Liver (tissue), 9 donors: ENCODE data around the gene FREM1. TPM values are rescaled to one million over a fixed set of nuclear protein-coding genes. Genes with fewer than 3 reads are reported as not detected.

Experiments
- DNase-seq: peaks from one replicate; pipeline ENCODE4 v3.0.0-alpha.2; 2017; ENCODE audit warnings: low spot score
- H3K27ac ChIP-seq, 2 donors: one replicate each; pipeline ENCODE4 v1.7.0; 2013; ENCODE audit warnings: inconsistent platforms in 2 of 2, low read length in 2 of 2, control low read depth in 1 of 2, low read depth in 1 of 2, mild to moderate bottlenecking in 1 of 2
- H3K27me3 ChIP-seq, 4 donors: one replicate each; pipeline versions ENCODE4 v1.6.1 to v1.7.0; 2013; ENCODE audit warnings: low read length in 3 of 4, inconsistent platforms in 1 of 4, mild to moderate bottlenecking in 1 of 4, moderate library complexity in 1 of 4; ENCODE audit not compliant: control insufficient read depth in 4 of 4, insufficient read depth in 4 of 4
- H3K36me3 ChIP-seq, 4 donors: one replicate each; pipeline versions ENCODE4 v1.6.1 to v1.7.0; 2013; ENCODE audit warnings: low read length in 3 of 4, mild to moderate bottlenecking in 3 of 4, low read depth in 1 of 4, moderate library complexity in 1 of 4; ENCODE audit not compliant: control insufficient read depth in 4 of 4, insufficient read depth in 3 of 4
- H3K4me1 ChIP-seq, 4 donors: one replicate each; pipeline versions ENCODE4 v1.6.1 to v1.7.0; 2013; ENCODE audit warnings: low read length in 3 of 4, mild to moderate bottlenecking in 3 of 4, moderate library complexity in 1 of 4; ENCODE audit not compliant: control insufficient read depth in 4 of 4, insufficient read depth in 4 of 4
- H3K4me3 ChIP-seq, 3 donors: one replicate each; pipeline versions ENCODE4 v1.6.1 to v1.7.0; 2013; ENCODE audit warnings: low read length in 3 of 3, control low read depth in 1 of 3, low read depth in 1 of 3, mild to moderate bottlenecking in 1 of 3
- H3K9ac ChIP-seq, 2 donors: one replicate each; pipeline ENCODE4 v1.7.0; 2013; ENCODE audit warnings: low read length in 2 of 2, mild to moderate bottlenecking in 2 of 2, moderate library complexity in 2 of 2, control low read depth in 1 of 2, low read depth in 1 of 2
- H3K9me3 ChIP-seq, 4 donors: one replicate each; pipeline versions ENCODE4 v1.6.1 to v1.7.0; 2013; ENCODE audit warnings: low read length in 3 of 4; ENCODE audit not compliant: control insufficient read depth in 4 of 4
- ATF3 ChIP-seq: IDR thresholded peaks from 2 replicates; pipeline ENCODE4 v1.6.1; 2016; ENCODE audit warnings: antibody characterized with exemption
- EGR1 ChIP-seq, 2 donors: IDR thresholded peaks; 2 replicates each; pipeline ENCODE4 v1.6.1; 2016 to 2018; ENCODE audit warnings: antibody characterized with exemption in 2 of 2, low read depth in 2 of 2
- FOXA1 ChIP-seq: IDR thresholded peaks from 2 replicates; pipeline ENCODE4 v1.6.1; 2016; ENCODE audit warnings: antibody characterized with exemption
- FOXA2 ChIP-seq: IDR thresholded peaks from 2 replicates; pipeline ENCODE4 v1.6.1; 2016; ENCODE audit warnings: antibody characterized with exemption
- GABPA ChIP-seq, 2 donors: IDR thresholded peaks in 1 of 2; conservative IDR thresholded peaks in 1 of 2; 2 replicates each; pipeline ENCODE4 v1.6.1; 2016; ENCODE audit warnings: antibody characterized with exemption in 2 of 2, mild to moderate bottlenecking in 1 of 2, moderate library complexity in 1 of 2
- HNF4A ChIP-seq, 2 donors: conservative IDR thresholded peaks; 2 replicates each; pipeline ENCODE4 v1.6.1; 2016; ENCODE audit warnings: antibody characterized with exemption in 2 of 2, mild to moderate bottlenecking in 2 of 2
- HNF4G ChIP-seq: IDR thresholded peaks from 2 replicates; pipeline ENCODE4 v1.6.1; 2016; ENCODE audit warnings: antibody characterized with exemption
- JUND ChIP-seq, 2 donors: IDR thresholded peaks; 2 replicates each; pipeline ENCODE4 v1.6.1; 2016; ENCODE audit warnings: antibody characterized with exemption in 2 of 2
- RAD21 ChIP-seq, 2 donors: IDR thresholded peaks; 2 replicates each; pipeline ENCODE4 v1.6.1; 2016; ENCODE audit warnings: antibody characterized with exemption in 2 of 2, mild to moderate bottlenecking in 2 of 2
- REST ChIP-seq: IDR thresholded peaks from 2 replicates; pipeline ENCODE4 v1.6.1; 2016; ENCODE audit warnings: antibody characterized with exemption, mild to moderate bottlenecking
- RXRA ChIP-seq, 2 donors: IDR thresholded peaks; 2 replicates each; pipeline ENCODE4 v1.6.1; 2017 to 2018; ENCODE audit warnings: antibody characterized with exemption in 2 of 2, mild to moderate bottlenecking in 1 of 2
- SP1 ChIP-seq: IDR thresholded peaks from 2 replicates; pipeline ENCODE4 v1.6.1; 2018; ENCODE audit warnings: antibody characterized with exemption, mild to moderate bottlenecking
- TAF1 ChIP-seq: conservative IDR thresholded peaks from 2 replicates; pipeline ENCODE4 v1.6.1; 2016; ENCODE audit warnings: antibody characterized with exemption, mild to moderate bottlenecking
- YY1 ChIP-seq: IDR thresholded peaks from 2 replicates; pipeline ENCODE4 v1.6.1; 2016; ENCODE audit warnings: antibody characterized with exemption, mild to moderate bottlenecking
- WGBS: extraction: QIAGEN DNeasy Blood & Tissue Kit; methylation state at CpG from one replicate; pipeline ENCODE4 v1.1.7; 2013; 5-methylcytosine and 5-hydroxymethylcytosine counted together
- polyA plus RNA-seq, 2 donors: library from polyadenylated mRNA; stranded (reverse) in 1 of 2; unstranded in 1 of 2; fragments of 200-250 nt in 1 of 2; fragments of >200 nt in 1 of 2; fragmentation: Nextera tagmentation in 1 of 2; extraction: Ambion mirVana in 1 of 2; gene quantifications; one replicate each; pipeline versions ENCODE4 v1.2.1 to v1.2.3, GENCODE V29; 2013 to 2015
- total RNA-seq, 2 donors: library from RNA; depleted of rRNA; stranded (reverse); fragments of >200 nt; gene quantifications; one replicate each; pipeline ENCODE4 v1.2.3, GENCODE V29; 2014
- TF ChIP-seq, protein P1 (sequence below): IDR thresholded peaks from 2 replicates; pipeline ENCODE4 v1.6.1; 2016; ENCODE audit warnings: antibody characterized with exemption
- TF ChIP-seq, protein P2 (sequence below): fragments of 150-350 bp; IDR thresholded peaks from 2 replicates; pipeline ENCODE4 v1.5.1; 2017; ENCODE audit warnings: improper control_type of control experiment, low read depth, low read length; ENCODE audit not compliant: missing input control
- donor health status: healthy.
- donor health status: healthy.
- donor health status: healthy.
- donor health status: healthy.
- donor health status: healthy.

FREM1 gene
- total and polyA plus RNA-seq, 4 donors, result 0.39 to 4.7 (median 1.1) TPM

GRCh38 chr9:14793389-14793788, 116.8 kb downstream of the FREM1 start:
- Histone ChIP-seq H3K36me3 (no peaks in the 10 kb centered on the region), H3K9ac (no peak overlapping the region), H3K27ac (no peak overlapping the region), H3K4me3 (no peak overlapping the region), H3K4me1 (no peaks in the 10 kb centered on the region), H3K27me3 (peaks cover 0 to 3% (median 1%) of the 10 kb centered on the region in 4 donors), H3K9me3 (no peaks in the 10 kb centered on the region)
- TF ChIP-seq, protein P1, sequence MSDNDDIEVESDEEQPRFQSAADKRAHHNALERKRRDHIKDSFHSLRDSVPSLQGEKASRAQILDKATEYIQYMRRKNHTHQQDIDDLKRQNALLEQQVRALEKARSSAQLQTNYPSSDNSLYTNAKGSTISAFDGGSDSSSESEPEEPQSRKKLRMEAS, result no peak
- TF ChIP-seq GABPA (IDR thresholded peaks at IDR 0.05 in 1 of 2, conservative IDR thresholded peaks at IDR 0.05 in 1 of 2), result no peak
- TF ChIP-seq FOXA1, result no peak
- TF ChIP-seq, protein P2, sequence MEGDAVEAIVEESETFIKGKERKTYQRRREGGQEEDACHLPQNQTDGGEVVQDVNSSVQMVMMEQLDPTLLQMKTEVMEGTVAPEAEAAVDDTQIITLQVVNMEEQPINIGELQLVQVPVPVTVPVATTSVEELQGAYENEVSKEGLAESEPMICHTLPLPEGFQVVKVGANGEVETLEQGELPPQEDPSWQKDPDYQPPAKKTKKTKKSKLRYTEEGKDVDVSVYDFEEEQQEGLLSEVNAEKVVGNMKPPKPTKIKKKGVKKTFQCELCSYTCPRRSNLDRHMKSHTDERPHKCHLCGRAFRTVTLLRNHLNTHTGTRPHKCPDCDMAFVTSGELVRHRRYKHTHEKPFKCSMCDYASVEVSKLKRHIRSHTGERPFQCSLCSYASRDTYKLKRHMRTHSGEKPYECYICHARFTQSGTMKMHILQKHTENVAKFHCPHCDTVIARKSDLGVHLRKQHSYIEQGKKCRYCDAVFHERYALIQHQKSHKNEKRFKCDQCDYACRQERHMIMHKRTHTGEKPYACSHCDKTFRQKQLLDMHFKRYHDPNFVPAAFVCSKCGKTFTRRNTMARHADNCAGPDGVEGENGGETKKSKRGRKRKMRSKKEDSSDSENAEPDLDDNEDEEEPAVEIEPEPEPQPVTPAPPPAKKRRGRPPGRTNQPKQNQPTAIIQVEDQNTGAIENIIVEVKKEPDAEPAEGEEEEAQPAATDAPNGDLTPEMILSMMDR, result no peak
- TF ChIP-seq SP1, result no peak
- TF ChIP-seq YY1, result no peak
- TF ChIP-seq TAF1, result no peak
- TF ChIP-seq EGR1 (IDR thresholded peaks at IDR 0.05; ENCODE audit: low read depth in 2 of 2), result no peak
- TF ChIP-seq HNF4G, result no peak
- no peak for TF ChIP-seq FOXA2
- TF ChIP-seq RAD21 (IDR thresholded peaks at IDR 0.05), result no peak
- no peak for TF ChIP-seq HNF4A (conservative IDR thresholded peaks at IDR 0.05)
- TF ChIP-seq ATF3, result no peak
- 94% methylated on average over 2 of the region's 2 CpGs for WGBS
- no peak for DNase-seq

DNA sequence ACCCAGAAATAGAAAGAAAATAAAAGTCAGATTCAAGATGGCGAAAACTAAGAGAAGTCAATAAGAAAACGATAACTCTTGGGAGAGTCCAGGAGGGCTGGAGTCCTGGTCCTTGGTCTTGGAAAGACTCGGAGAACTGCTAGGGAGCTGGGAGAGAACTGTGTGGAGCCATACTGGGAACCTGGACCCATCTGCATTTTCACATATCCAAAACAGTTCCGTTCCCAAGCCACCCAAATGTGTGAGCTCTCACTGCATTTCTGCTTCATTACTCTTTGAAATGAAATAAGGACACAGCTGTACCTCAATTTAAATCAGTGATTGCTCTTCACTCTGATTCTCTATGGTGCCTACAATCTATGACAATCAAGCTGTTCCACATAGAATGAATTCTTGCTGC, 119.6 kb downstream of the FREM1 start:
- no peak overlapping the region for H3K4me3 ChIP-seq
- H3K9ac ChIP-seq, result no peak overlapping the region
- no peaks in the 10 kb centered on the region for H3K36me3 ChIP-seq
- WGBS, result 75% methylated on average over 4 of the region's 4 CpGs
- H3K27me3 ChIP-seq, result peaks cover 0 to 3% (median 0%) of the 10 kb centered on the region in 4 donors
- H3K4me1 ChIP-seq, result no peaks in the 10 kb centered on the region
- TF ChIP-seq RXRA (IDR thresholded peaks at IDR 0.05), result no peak
- TF ChIP-seq GABPA (IDR thresholded peaks at IDR 0.05 in 1 of 2, conservative IDR thresholded peaks at IDR 0.05 in 1 of 2), result no peak
- TF ChIP-seq REST, result no peak
- no peak for TF ChIP-seq YY1
- no peak for TF ChIP-seq JUND (IDR thresholded peaks at IDR 0.05)
- TF ChIP-seq HNF4A (conservative IDR thresholded peaks at IDR 0.05), result no peak
- no peak for TF ChIP-seq EGR1 (IDR thresholded peaks at IDR 0.05; ENCODE audit: low read depth in 2 of 2)
- no peak for TF ChIP-seq TAF1
- no peak for TF ChIP-seq FOXA1
- TF ChIP-seq SP1, result no peak
- TF ChIP-seq HNF4G, result no peak
- TF ChIP-seq RAD21 (IDR thresholded peaks at IDR 0.05), result no peak
- no peaks in the 10 kb centered on the region for H3K9me3 ChIP-seq
- DNase-seq, result no peak
- H3K27ac ChIP-seq, result no peak overlapping the region
